ENCODE results near the gene SIRT5. TPM values are rescaled to one million over a fixed set of nuclear protein-coding genes. Genes with fewer than 3 reads are reported as not detected.

Gene SIRT5
- polyA plus RNA-seq, 1 donor (not counting 4 experiments of a cell fraction or from before 2014, with no cell fraction given), result 9.1 TPM

- H3K4me3 ChIP-seq (ENCODE audit: control insufficient read depth in 2 of 3, extremely low read depth in 1 of 3, insufficient read depth in 2 of 3, low read depth in 1 of 3, low read length in 3 of 3), result no peak overlapping the region
- H3K27me3 ChIP-seq (ENCODE audit: control insufficient read depth, extremely low read depth, insufficient read depth, low read length), result no peaks in the 10 kb centered on the region
- dilution Hi-C loops (cut with MboI; ENCODE audit: extremely low pct_ligation_motif_present, low sequenced_read_pairs), result no loop called here
- no peak overlapping the region for H3K27ac ChIP-seq (ENCODE audit: control insufficient read depth, insufficient read depth, low read length)
- H3K79me2 ChIP-seq (ENCODE audit: control insufficient read depth, insufficient read depth, low read length), result no peaks in the 10 kb centered on the region
- no peaks in the 10 kb centered on the region for H4K20me1 ChIP-seq (ENCODE audit: control insufficient read depth, extremely low read depth, insufficient read depth, low read length)
- DNase-seq (ENCODE audit: low read depth, low spot score), result no peak
- H3K9ac ChIP-seq (ENCODE audit: control insufficient read depth, extremely low read depth, insufficient read depth, low read length), result no peak overlapping the region
- no peaks in the 10 kb centered on the region for H3K4me1 ChIP-seq (ENCODE audit: control insufficient read depth, extremely low read depth, insufficient read depth, low read length)
- no peak overlapping the region for H2AFZ ChIP-seq (ENCODE audit: control insufficient read depth, low read length)
- no peaks in the 10 kb centered on the region for H3K9me3 ChIP-seq (ENCODE audit: control insufficient read depth, low read depth, low read length)
- no peak overlapping the region for H3K4me2 ChIP-seq (ENCODE audit: control insufficient read depth, extremely low read depth, insufficient read depth, low read depth, low read length)
- H3K36me3 ChIP-seq (ENCODE audit: control insufficient read depth in 2 of 2, extremely low read depth in 1 of 2, insufficient read depth in 2 of 2, low read length in 2 of 2), result no peaks in the 10 kb centered on the region
- no peak for FAIRE-seq
- H3K9me1 ChIP-seq (ENCODE audit: control insufficient read depth, extremely low read depth, insufficient read depth, low read length), result no peaks in the 10 kb centered on the region
- TF ChIP-seq CTCF (optimal IDR thresholded peaks at IDR 0.05 in 1 of 3, IDR thresholded peaks at IDR 0.05 in 1 of 3, conservative IDR thresholded peaks at IDR 0.05 in 1 of 3; ENCODE audit: extremely low read depth in 1 of 3, insufficient read depth in 2 of 3, low read length in 3 of 3), result no peak
- no peak for TF ChIP-seq EZH2 (IDR thresholded peaks at IDR 0.05; ENCODE audit: low read length)
Observed at GRCh38 chr6:13528777-13529343, 45.5 kb upstream of the SIRT5 start.

- Histone ChIP-seq H3K9me3 (ENCODE audit: control insufficient read depth, low read depth, low read length) (no peaks in the 10 kb centered on the region), H3K9me1 (ENCODE audit: control insufficient read depth, extremely low read depth, insufficient read depth, low read length) (no peaks in the 10 kb centered on the region), H3K27ac (ENCODE audit: control insufficient read depth, insufficient read depth, low read length) (no peak overlapping the region), H3K4me1 (ENCODE audit: control insufficient read depth, extremely low read depth, insufficient read depth, low read length) (no peaks in the 10 kb centered on the region), H3K36me3 (ENCODE audit: control insufficient read depth in 2 of 2, extremely low read depth in 1 of 2, insufficient read depth in 2 of 2, low read length in 2 of 2) (no peaks in the 10 kb centered on the region), H4K20me1 (ENCODE audit: control insufficient read depth, extremely low read depth, insufficient read depth, low read length) (no peaks in the 10 kb centered on the region), H3K4me2 (ENCODE audit: control insufficient read depth, extremely low read depth, insufficient read depth, low read depth, low read length) (no peak overlapping the region), H3K79me2 (ENCODE audit: control insufficient read depth, insufficient read depth, low read length) (no peaks in the 10 kb centered on the region), H3K4me3 (ENCODE audit: control insufficient read depth in 2 of 3, extremely low read depth in 1 of 3, insufficient read depth in 2 of 3, low read depth in 1 of 3, low read length in 3 of 3) (no peak overlapping the region), H3K9ac (ENCODE audit: control insufficient read depth, extremely low read depth, insufficient read depth, low read length) (no peak overlapping the region), H2AFZ (ENCODE audit: control insufficient read depth, low read length) (no peak overlapping the region), H3K27me3 (ENCODE audit: control insufficient read depth, extremely low read depth, insufficient read depth, low read length) (no peaks in the 10 kb centered on the region)
- dilution Hi-C loops (cut with MboI; ENCODE audit: extremely low pct_ligation_motif_present, low sequenced_read_pairs), result no loop called here
- DNase-seq (ENCODE audit: low read depth, low spot score) (no peak), FAIRE-seq (no peak)
- TF ChIP-seq EZH2 (IDR thresholded peaks at IDR 0.05; ENCODE audit: low read length) (no peak), CTCF (optimal IDR thresholded peaks at IDR 0.05 in 1 of 3, IDR thresholded peaks at IDR 0.05 in 1 of 3, conservative IDR thresholded peaks at IDR 0.05 in 1 of 3; ENCODE audit: extremely low read depth in 1 of 3, insufficient read depth in 2 of 3, low read length in 3 of 3) (no peak)
Observed at GRCh38 chr6:13531956-13532355, 42.4 kb upstream of the SIRT5 start.
